Breast epithelium (tissue), 3 donors: ENCODE results near the gene RTN4R.

ENCODE experiments used
- POLR2AphosphoS5 ChIP-seq, 3 donors: sonication (generic); formaldehyde crosslinking; IDR thresholded peaks; one replicate each; pipeline ENCODE4 v1.6.1; 2017; ENCODE audit warnings: antibody characterized with exemption in 3 of 3
- TF ChIP-seq, protein P1 (sequence below), 3 donors: fragments of 450-650 bp; IDR thresholded peaks; one replicate each; pipeline ENCODE4 v1.5.1; 2016 to 2017; ENCODE audit warnings: antibody characterized with exemption in 3 of 3, mild to moderate bottlenecking in 3 of 3, moderate library complexity in 3 of 3

DNA sequence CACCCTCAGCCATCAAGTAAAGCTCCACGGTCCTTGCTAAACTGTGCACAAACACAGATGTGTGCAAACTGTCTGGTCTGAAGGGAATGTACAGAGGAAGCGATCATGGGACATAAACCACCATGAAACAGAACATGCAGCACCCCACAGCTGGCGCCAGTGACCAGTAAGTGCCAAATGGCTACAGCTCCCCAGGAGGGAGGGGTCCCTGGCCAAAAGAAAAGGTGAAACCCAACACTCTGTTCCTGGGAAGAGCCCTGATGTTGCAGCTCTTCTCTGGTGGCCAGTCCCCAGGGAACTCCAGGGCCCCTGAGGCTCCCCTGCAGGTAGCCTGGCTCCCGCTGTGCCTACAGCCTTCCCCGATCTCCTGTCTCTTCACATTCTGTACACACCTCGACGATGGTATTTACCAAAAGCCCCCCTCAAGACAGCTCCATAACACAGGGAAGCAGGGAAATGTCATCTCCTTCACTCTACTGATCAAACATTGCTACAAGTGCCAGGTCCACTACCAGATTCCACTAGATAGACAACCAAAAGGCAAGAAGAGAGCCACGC lies 48.8 kb upstream of the RTN4R start:
- no peak for TF ChIP-seq POLR2AphosphoS5 (IDR thresholded peaks at IDR 0.05)
- TF ChIP-seq, protein P1, sequence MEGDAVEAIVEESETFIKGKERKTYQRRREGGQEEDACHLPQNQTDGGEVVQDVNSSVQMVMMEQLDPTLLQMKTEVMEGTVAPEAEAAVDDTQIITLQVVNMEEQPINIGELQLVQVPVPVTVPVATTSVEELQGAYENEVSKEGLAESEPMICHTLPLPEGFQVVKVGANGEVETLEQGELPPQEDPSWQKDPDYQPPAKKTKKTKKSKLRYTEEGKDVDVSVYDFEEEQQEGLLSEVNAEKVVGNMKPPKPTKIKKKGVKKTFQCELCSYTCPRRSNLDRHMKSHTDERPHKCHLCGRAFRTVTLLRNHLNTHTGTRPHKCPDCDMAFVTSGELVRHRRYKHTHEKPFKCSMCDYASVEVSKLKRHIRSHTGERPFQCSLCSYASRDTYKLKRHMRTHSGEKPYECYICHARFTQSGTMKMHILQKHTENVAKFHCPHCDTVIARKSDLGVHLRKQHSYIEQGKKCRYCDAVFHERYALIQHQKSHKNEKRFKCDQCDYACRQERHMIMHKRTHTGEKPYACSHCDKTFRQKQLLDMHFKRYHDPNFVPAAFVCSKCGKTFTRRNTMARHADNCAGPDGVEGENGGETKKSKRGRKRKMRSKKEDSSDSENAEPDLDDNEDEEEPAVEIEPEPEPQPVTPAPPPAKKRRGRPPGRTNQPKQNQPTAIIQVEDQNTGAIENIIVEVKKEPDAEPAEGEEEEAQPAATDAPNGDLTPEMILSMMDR (IDR thresholded peaks at IDR 0.05) = no peak
